OCI-LY1 (cell line): ENCODE data around the gene MLH3.
"Not testable (repeated sequence)": the region's sequence is repeated elsewhere in the genome, so short reads cannot be mapped to it uniquely, and the experiment has no call there.

Experiments used
- H2AFZ ChIP-seq: fragments of 200-600 bp; sonication (generic), shearing (Covaris generic); 2 replicates; pipeline ENCODE4 v1.6.0; 2014; ENCODE audit warnings: antibody characterized with exemption, mild to moderate bottlenecking, low read length
- H3F3A ChIP-seq: fragments of 200-600 bp; sonication (generic), shearing (Covaris generic); 2 replicates; pipeline ENCODE4 v1.6.0; 2014; ENCODE audit warnings: mild to moderate bottlenecking, antibody characterized with exemption, low read length, moderate library complexity; ENCODE audit not compliant: insufficient read depth
- H3K27ac ChIP-seq: fragments of 200-600 bp; sonication (generic); 2 replicates; pipeline ENCODE4 v1.5.1; 2014; ENCODE audit warnings: low read length, mixed run types, mild to moderate bottlenecking, low read depth; ENCODE audit not compliant: poor library complexity, severe bottlenecking
- H3K27me3 ChIP-seq: fragments of 200-600 bp; sonication (generic); 2 replicates; pipeline ENCODE4 v1.6.0; 2014; ENCODE audit warnings: antibody characterized with exemption, mild to moderate bottlenecking, low read length, moderate library complexity; ENCODE audit not compliant: insufficient read depth
- H3K36me3 ChIP-seq: fragments of 200-600 bp; sonication (generic); 2 replicates; pipeline ENCODE4 v1.6.1; 2014; ENCODE audit warnings: mild to moderate bottlenecking, antibody characterized with exemption, low read length, moderate library complexity, mixed read lengths; ENCODE audit not compliant: insufficient read depth
- H3K4me1 ChIP-seq: fragments of 200-600 bp; sonication (generic); 2 replicates; pipeline ENCODE4 v1.5.1; 2014; ENCODE audit warnings: mild to moderate bottlenecking, low read length, moderate library complexity; ENCODE audit not compliant: insufficient read depth, severe bottlenecking
- H3K4me2 ChIP-seq: fragments of 200-600 bp; sonication (generic), shearing (Covaris generic); 2 replicates; pipeline ENCODE4 v1.6.1; 2014; ENCODE audit warnings: low read length
- H3K4me3 ChIP-seq: fragments of 200-600 bp; sonication (generic); 2 replicates; pipeline ENCODE4 v1.5.1; 2014; ENCODE audit warnings: low read length, low read depth, mild to moderate bottlenecking, mixed read lengths; ENCODE audit not compliant: poor library complexity, severe bottlenecking
- H3K79me2 ChIP-seq: fragments of 200-600 bp; shearing (Covaris generic); 2 replicates; pipeline ENCODE4 v1.6.1; 2016; ENCODE audit warnings: mixed run types, low read length, mixed read lengths; ENCODE audit not compliant: insufficient read depth
- H3K9ac ChIP-seq: fragments of 200-600 bp; sonication (generic), shearing (Covaris generic); 2 replicates; pipeline ENCODE4 v1.6.1; 2014; ENCODE audit warnings: mild to moderate bottlenecking, low read length, mixed read lengths
- H3K9me2 ChIP-seq: fragments of 200-600 bp; sonication (generic), shearing (Covaris generic); 2 replicates; pipeline ENCODE4 v1.6.1; 2014; ENCODE audit warnings: low read depth, mild to moderate bottlenecking, low read length, mixed read lengths
- H3K9me3 ChIP-seq: fragments of 200-600 bp; shearing (Covaris generic); 2 replicates; pipeline ENCODE4 v1.6.1; 2014; ENCODE audit warnings: low read length, mixed read lengths
- H4K20me1 ChIP-seq: fragments of 200-600 bp; sonication (generic), shearing (Covaris generic); 2 replicates; pipeline ENCODE4 v1.6.0; 2016; ENCODE audit warnings: mild to moderate bottlenecking, low read length; ENCODE audit not compliant: insufficient read depth
- CTCF ChIP-seq: fragments of 200-600 bp; sonication (generic), shearing (Covaris generic); IDR thresholded peaks from 2 replicates; pipeline ENCODE4 v1.5.1; 2017; ENCODE audit warnings: mild to moderate bottlenecking, antibody characterized with exemption, low read length, moderate library complexity, mixed read lengths
- EZH2 ChIP-seq: fragments of 200-600 bp; sonication (generic), shearing (Covaris generic); IDR thresholded peaks from 2 replicates; pipeline ENCODE4 v1.8.0; 2017; ENCODE audit warnings: borderline replicate concordance, mixed run types, mild to moderate bottlenecking, antibody characterized with exemption, low read length, moderate library complexity, mixed read lengths

Gene MLH3

DNA sequence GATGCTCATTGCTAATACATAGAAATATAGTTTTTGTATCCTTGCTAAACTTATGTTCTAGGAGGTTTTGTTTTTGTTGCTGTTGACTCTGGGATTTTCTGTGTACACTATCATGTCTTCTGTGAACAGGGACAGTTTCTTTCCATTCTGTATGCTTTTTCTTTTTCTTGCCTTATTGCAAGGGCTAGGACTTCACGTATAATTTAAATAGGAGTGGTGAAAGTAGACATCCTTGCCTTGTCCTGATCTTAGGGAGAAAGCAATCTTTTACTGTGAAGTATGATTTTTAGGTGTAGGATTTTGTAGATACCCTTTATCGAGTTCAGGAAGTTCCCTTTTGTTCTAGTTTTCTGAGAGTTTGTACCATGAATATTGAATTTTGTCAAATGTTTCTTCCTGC is 50.0 kb downstream of the MLH3 start:
- Histone ChIP-seq H3K4me2 (no peak overlapping the region), H3F3A (no peaks in the 10 kb centered on the region), H3K9me3 (0 out of 2 replicates have a peak, but pooled peaks cover 2% of the 10 kb centered on the region), H3K27me3 (no peaks in the 10 kb centered on the region), H3K27ac (no peak overlapping the region), H4K20me1 (no peaks in the 10 kb centered on the region), H3K4me3 (no peak overlapping the region), H3K36me3 (peaks cover 15% of the 10 kb centered on the region), H3K4me1 (peaks cover 19% of the 10 kb centered on the region), H3K9me2 (no peaks in the 10 kb centered on the region), H3K79me2 (peaks cover 13% of the 10 kb centered on the region), H3K9ac (no peak overlapping the region), H2AFZ (no peak overlapping the region)
- TF ChIP-seq CTCF, result no peak
- TF ChIP-seq EZH2, result no peak

GRCh38 chr14:74995781-74996180 is 55.5 kb downstream of the MLH3 start:
- not testable (repeated sequence) for H3K4me1 ChIP-seq, H3K9ac ChIP-seq, H3K9me2 ChIP-seq, H3K9me3 ChIP-seq, H3K79me2 ChIP-seq, H4K20me1 ChIP-seq, H3K4me2 ChIP-seq, H3F3A ChIP-seq, H3K27ac ChIP-seq, H3K4me3 ChIP-seq, H2AFZ ChIP-seq, H3K36me3 ChIP-seq, H3K27me3 ChIP-seq

DNA sequence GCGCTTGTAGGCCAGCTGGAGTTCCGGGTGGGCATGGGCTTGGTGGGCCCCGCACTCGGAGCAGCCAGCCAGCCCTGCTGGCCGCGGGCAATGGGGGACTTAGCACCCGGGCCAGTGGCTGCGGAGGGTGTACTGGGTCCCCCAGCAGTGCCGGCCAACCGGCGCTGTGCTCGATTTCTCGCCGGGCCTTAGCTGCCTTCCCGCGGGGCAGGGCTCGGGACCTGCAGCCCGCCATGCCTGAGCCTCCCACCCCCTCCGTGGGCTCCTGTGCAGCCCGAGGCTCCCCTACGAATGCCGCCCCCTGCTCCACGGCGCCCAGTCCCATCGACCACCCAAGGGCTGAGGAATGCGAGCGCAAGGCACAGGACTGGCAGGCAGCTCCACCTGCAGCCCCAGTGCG is 57.1 kb downstream of the MLH3 start:
- H3K27ac ChIP-seq, H2AFZ ChIP-seq, H3K27me3 ChIP-seq, H4K20me1 ChIP-seq, H3K4me1 ChIP-seq, H3K9ac ChIP-seq, H3K9me3 ChIP-seq, H3K79me2 ChIP-seq, H3K4me2 ChIP-seq, H3K9me2 ChIP-seq, H3K36me3 ChIP-seq, H3K4me3 ChIP-seq, H3F3A ChIP-seq: not testable (repeated sequence)

DNA sequence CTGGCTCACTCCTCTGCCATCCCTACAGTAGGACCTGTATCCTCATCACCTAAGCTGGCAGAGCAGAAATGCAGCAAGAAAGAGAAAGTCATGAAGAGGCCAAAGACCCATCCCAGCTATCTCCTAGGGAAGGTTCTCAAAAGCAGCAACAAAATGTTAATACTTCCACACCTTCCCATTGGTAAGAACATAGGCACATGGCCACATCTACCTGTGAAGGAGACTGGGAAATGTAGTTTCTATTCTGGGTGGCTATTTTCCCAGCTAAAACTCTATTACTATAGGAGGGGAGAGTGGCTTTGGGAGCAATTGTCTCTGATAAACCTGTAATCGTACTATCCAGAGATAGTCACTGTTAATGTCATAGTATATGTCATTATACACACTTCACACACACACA is 62.3 kb downstream of the MLH3 start:
- no peaks in the 10 kb centered on the region for H3F3A ChIP-seq
- H3K9me2 ChIP-seq, result no peaks in the 10 kb centered on the region
- H3K27ac ChIP-seq, result no peak overlapping the region
- H3K9me3 ChIP-seq, result no peaks in the 10 kb centered on the region
- no peak overlapping the region for H2AFZ ChIP-seq
- H3K79me2 ChIP-seq, result no peaks in the 10 kb centered on the region
- H3K36me3 ChIP-seq, result no peaks in the 10 kb centered on the region
- H3K4me3 ChIP-seq, result no peak overlapping the region
- no peak overlapping the region for H3K9ac ChIP-seq
- no peaks in the 10 kb centered on the region for H3K4me1 ChIP-seq
- no peaks in the 10 kb centered on the region for H3K27me3 ChIP-seq
- no peak overlapping the region for H3K4me2 ChIP-seq
- no peaks in the 10 kb centered on the region for H4K20me1 ChIP-seq
- no peak for TF ChIP-seq EZH2
- no peak for TF ChIP-seq CTCF
